HL-60 (cell line): Measurements from ENCODE around the gene TACR2.

Experiments used
- CTCF ChIP-seq: IDR thresholded peaks from one replicate; pipeline ENCODE4 v1.5.1; 2011; ENCODE audit warnings: low read length, control low read depth, inconsistent platforms; ENCODE audit not compliant: insufficient read depth
- GABPA ChIP-seq: IDR thresholded peaks from 2 replicates; pipeline ENCODE4 v1.6.1; 2012; ENCODE audit warnings: low read depth
- POLR2AphosphoS5 ChIP-seq: IDR thresholded peaks from 2 replicates; pipeline ENCODE4 v1.6.1; 2012; ENCODE audit warnings: low read depth
- REST ChIP-seq: IDR thresholded peaks from 2 replicates; pipeline ENCODE4 v1.6.1; 2012; ENCODE audit warnings: low read depth; ENCODE audit not compliant: insufficient replicate concordance

- TF ChIP-seq CTCF (no peak), POLR2AphosphoS5 (no peak), REST (no peak), GABPA (no peak)
Measured at GRCh38 chr10:69466158-69466490, 49.4 kb upstream of the TACR2 start.
